GM18526 (cell line): ENCODE results near the gene BLTP3A.

Experiments used
- POLR2A ChIP-seq: IDR thresholded peaks from 3 replicates; pipeline ENCODE4 v1.6.1; 2011; ENCODE audit not compliant: insufficient read length; ENCODE audit errors: extremely low read depth

Gene BLTP3A

GRCh38 chr6:34791164-34791700, 651 bp upstream of the BLTP3A start:
- TF ChIP-seq POLR2A = no peak

GRCh38 chr6:34792605-34793500, 970 bp downstream of the BLTP3A start:
- no peak for TF ChIP-seq POLR2A

GRCh38 chr6:34793877-34794276, 2.0 kb downstream of the BLTP3A start:
- no peak for TF ChIP-seq POLR2A

GRCh38 chr6:34795836-34796425, 4.0 kb downstream of the BLTP3A start:
- TF ChIP-seq POLR2A = no peak

GRCh38 chr6:34798057-34798456, 6.2 kb downstream of the BLTP3A start:
- no peak for TF ChIP-seq POLR2A

- TF ChIP-seq POLR2A = no peak
Measured at GRCh38 chr6:34799547-34799946, 7.7 kb downstream of the BLTP3A start.

- no peak for TF ChIP-seq POLR2A
Measured at GRCh38 chr6:34804543-34804942, 12.7 kb downstream of the BLTP3A start.

- TF ChIP-seq POLR2A = no peak
Measured at GRCh38 chr6:34806738-34807453, 15.0 kb downstream of the BLTP3A start.

GRCh38 chr6:34810017-34810882, 18.4 kb downstream of the BLTP3A start:
- no peak for TF ChIP-seq POLR2A

GRCh38 chr6:34810936-34811632, 19.2 kb downstream of the BLTP3A start:
- no peak for TF ChIP-seq POLR2A

- no peak for TF ChIP-seq POLR2A
Measured at GRCh38 chr6:34813028-34813713, 21.3 kb downstream of the BLTP3A start.

GRCh38 chr6:34816635-34817301, 24.9 kb downstream of the BLTP3A start:
- TF ChIP-seq POLR2A = no peak

- no peak for TF ChIP-seq POLR2A
Measured at GRCh38 chr6:34817446-34817845, 25.6 kb downstream of the BLTP3A start.
